GM23338 (cell line): Measurements from ENCODE around the gene DDX46.

Experiments used
- CREB1 ChIP-seq: fragments of 250-450 bp; sonication (Bioruptor Pico); IDR thresholded peaks from 2 replicates; pipeline ENCODE4 v1.5.0; 2020; ENCODE audit warnings: low read depth, mild to moderate bottlenecking, moderate library complexity
- CTCF ChIP-seq, 2 experiments: fragments of 200-600 bp in 1 of 2; sonication (generic) in 1 of 2; conservative IDR thresholded peaks; 2 replicates each; pipeline versions ENCODE4 v1.5.1 to v1.6.1; 2016 to 2017; ENCODE audit warnings: antibody characterized with exemption in 2 of 2, low read depth in 2 of 2, mild to moderate bottlenecking in 2 of 2, moderate library complexity in 1 of 2
- EZH2 ChIP-seq: fragments of 200-600 bp; sonication (generic); IDR thresholded peaks from one replicate; pipeline ENCODE4 v1.8.0; 2017; ENCODE audit warnings: antibody characterized with exemption, mild to moderate bottlenecking, low read depth; ENCODE audit not compliant: unreplicated experiment
- EZH2phosphoT487 ChIP-seq: fragments of 200-600 bp; sonication (generic); IDR thresholded peaks from one replicate; pipeline ENCODE4 v1.8.1; 2018; ENCODE audit warnings: antibody characterized with exemption; ENCODE audit not compliant: unreplicated experiment
- JUNB ChIP-seq: IDR thresholded peaks from one replicate; pipeline ENCODE4 v1.6.1; 2016; ENCODE audit warnings: antibody characterized with exemption; ENCODE audit not compliant: unreplicated experiment
- POLR2AphosphoS5 ChIP-seq: IDR thresholded peaks from 2 replicates; pipeline ENCODE4 v1.6.1; 2016; ENCODE audit warnings: antibody characterized with exemption, low read depth
- STAT1 ChIP-seq: IDR thresholded peaks from one replicate; pipeline ENCODE4 v1.6.1; 2016; ENCODE audit warnings: antibody characterized with exemption; ENCODE audit not compliant: unreplicated experiment
- ZNF114 ChIP-seq: fragments of 250-450 bp; sonication (Bioruptor Pico); IDR thresholded peaks from 2 replicates; pipeline ENCODE4 v1.5.0; 2020; ENCODE audit warnings: mild to moderate bottlenecking, moderate library complexity
- TF ChIP-seq, protein P1 (sequence below): IDR thresholded peaks from one replicate; pipeline ENCODE4 v1.6.1; 2018; ENCODE audit warnings: antibody characterized with exemption; ENCODE audit not compliant: unreplicated experiment

GRCh38 chr5:134846641-134846960 lies 88.0 kb downstream of the DDX46 start:
- TF ChIP-seq CTCF (conservative IDR thresholded peaks at IDR 0.05; ENCODE audit: low read depth in 2 of 2) (no peak), EZH2 (no peak), EZH2phosphoT487 (no peak), POLR2AphosphoS5 (no peak), JUNB (no peak), STAT1 (no peak), CREB1 (CRISPR knock-in tag) (no peak), ZNF114 (CRISPR knock-in tag) (no peak)
- TF ChIP-seq, protein P1, sequence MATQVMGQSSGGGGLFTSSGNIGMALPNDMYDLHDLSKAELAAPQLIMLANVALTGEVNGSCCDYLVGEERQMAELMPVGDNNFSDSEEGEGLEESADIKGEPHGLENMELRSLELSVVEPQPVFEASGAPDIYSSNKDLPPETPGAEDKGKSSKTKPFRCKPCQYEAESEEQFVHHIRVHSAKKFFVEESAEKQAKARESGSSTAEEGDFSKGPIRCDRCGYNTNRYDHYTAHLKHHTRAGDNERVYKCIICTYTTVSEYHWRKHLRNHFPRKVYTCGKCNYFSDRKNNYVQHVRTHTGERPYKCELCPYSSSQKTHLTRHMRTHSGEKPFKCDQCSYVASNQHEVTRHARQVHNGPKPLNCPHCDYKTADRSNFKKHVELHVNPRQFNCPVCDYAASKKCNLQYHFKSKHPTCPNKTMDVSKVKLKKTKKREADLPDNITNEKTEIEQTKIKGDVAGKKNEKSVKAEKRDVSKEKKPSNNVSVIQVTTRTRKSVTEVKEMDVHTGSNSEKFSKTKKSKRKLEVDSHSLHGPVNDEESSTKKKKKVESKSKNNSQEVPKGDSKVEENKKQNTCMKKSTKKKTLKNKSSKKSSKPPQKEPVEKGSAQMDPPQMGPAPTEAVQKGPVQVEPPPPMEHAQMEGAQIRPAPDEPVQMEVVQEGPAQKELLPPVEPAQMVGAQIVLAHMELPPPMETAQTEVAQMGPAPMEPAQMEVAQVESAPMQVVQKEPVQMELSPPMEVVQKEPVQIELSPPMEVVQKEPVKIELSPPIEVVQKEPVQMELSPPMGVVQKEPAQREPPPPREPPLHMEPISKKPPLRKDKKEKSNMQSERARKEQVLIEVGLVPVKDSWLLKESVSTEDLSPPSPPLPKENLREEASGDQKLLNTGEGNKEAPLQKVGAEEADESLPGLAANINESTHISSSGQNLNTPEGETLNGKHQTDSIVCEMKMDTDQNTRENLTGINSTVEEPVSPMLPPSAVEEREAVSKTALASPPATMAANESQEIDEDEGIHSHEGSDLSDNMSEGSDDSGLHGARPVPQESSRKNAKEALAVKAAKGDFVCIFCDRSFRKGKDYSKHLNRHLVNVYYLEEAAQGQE: no peak
